Measurements from ENCODE around the gene ACADSB.

DNA sequence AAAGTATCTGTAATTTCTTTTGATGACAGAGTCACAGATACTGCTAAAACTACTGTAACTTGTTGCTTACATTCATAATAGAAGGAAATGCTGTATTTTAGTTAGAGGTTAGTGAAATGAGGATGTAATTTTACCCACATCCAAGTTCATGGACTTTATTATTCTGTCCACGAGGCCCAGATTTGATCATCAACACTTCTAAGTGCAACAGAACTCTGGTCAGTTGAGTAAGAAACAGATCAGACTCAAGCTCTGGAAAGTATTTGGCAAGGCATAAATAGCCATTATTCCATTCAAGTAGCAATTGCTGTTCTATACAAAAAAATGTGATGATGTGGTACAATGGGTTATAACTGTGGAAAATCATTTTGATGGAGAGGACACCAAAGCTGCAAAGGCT is 22.3 kb downstream of the ACADSB start:
- TF ChIP-seq SMC3 (IDR thresholded peaks at IDR 0.05; ENCODE audit: low read depth, low read length) (no peak), MXI1 (IDR thresholded peaks at IDR 0.05; ENCODE audit: low read depth, low read length) (no peak), EZH2phosphoT487 (IDR thresholded peaks at IDR 0.05; ENCODE audit: borderline replicate concordance, low read depth) (no peak), RAD21 (IDR thresholded peaks at IDR 0.05; ENCODE audit: low read length) (no peak), POLR2AphosphoS5 (IDR thresholded peaks at IDR 0.05; ENCODE audit: low read depth, low read length) (no peak), TCF12 (IDR thresholded peaks at IDR 0.05) (no peak)
- TF ChIP-seq, protein P1, sequence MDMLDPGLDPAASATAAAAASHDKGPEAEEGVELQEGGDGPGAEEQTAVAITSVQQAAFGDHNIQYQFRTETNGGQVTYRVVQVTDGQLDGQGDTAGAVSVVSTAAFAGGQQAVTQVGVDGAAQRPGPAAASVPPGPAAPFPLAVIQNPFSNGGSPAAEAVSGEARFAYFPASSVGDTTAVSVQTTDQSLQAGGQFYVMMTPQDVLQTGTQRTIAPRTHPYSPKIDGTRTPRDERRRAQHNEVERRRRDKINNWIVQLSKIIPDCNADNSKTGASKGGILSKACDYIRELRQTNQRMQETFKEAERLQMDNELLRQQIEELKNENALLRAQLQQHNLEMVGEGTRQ (IDR thresholded peaks at IDR 0.05; ENCODE audit: borderline replicate concordance, low read depth, low read length): no peak
- TF ChIP-seq, protein P2, sequence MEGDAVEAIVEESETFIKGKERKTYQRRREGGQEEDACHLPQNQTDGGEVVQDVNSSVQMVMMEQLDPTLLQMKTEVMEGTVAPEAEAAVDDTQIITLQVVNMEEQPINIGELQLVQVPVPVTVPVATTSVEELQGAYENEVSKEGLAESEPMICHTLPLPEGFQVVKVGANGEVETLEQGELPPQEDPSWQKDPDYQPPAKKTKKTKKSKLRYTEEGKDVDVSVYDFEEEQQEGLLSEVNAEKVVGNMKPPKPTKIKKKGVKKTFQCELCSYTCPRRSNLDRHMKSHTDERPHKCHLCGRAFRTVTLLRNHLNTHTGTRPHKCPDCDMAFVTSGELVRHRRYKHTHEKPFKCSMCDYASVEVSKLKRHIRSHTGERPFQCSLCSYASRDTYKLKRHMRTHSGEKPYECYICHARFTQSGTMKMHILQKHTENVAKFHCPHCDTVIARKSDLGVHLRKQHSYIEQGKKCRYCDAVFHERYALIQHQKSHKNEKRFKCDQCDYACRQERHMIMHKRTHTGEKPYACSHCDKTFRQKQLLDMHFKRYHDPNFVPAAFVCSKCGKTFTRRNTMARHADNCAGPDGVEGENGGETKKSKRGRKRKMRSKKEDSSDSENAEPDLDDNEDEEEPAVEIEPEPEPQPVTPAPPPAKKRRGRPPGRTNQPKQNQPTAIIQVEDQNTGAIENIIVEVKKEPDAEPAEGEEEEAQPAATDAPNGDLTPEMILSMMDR (IDR thresholded peaks at IDR 0.05): no peak
- TF ChIP-seq, protein P3, sequence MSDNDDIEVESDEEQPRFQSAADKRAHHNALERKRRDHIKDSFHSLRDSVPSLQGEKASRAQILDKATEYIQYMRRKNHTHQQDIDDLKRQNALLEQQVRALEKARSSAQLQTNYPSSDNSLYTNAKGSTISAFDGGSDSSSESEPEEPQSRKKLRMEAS (IDR thresholded peaks at IDR 0.05; ENCODE audit: low read depth): no peak

Data from SK-N-SH (cell line).